GM21529 (cell line): ENCODE measurements around the gene ATP5PB.

Experiments used
- ATAC-seq: cut with Tn5 transposase; IDR thresholded peaks from one replicate; pipeline ENCODE4 v1.9.1; 2021; ENCODE audit not compliant: unreplicated experiment

The ATP5PB gene

DNA sequence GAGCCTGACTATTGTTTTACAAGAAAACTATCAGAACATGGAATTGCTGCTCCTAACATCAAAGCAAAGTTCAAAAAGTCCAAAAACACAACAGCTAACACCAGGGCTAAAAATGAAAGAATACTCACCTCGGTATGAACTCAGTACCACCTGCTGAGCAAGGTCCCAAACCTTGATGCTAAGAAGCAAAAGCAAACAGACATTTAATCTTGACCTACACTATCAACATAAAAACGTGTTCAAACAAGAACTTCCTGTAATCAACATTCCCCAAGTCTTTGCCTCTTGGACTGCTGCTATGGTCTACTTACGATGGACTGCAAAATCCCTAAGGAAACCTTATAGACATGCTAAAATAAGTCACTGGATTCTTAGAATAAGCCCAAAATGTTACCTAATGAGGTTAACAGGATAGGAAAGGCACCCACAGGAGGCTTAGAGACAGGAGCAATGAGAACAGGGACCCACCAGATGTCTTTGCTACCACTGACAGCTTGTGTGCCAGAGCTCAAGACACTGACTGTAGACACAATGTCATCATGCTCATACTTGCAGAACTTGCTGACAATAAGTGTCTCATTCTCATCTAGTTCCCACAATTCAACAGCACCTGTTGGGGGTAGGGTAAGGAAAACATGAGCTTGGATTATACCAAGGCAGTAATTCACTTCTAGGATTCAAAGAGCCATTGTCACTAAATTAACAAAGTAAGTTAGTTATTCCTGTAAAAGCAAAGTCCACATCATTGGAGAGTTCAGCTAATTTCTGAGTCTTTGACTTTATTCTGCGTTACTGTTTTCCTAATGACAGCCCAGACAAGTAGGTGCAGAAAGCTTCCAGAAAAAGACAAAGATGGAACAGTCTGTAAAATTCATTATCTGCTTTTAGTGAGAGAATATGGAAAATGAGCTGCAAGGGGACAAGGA lies 2.0 kb upstream of the ATP5PB start:
- no peak for ATAC-seq

DNA sequence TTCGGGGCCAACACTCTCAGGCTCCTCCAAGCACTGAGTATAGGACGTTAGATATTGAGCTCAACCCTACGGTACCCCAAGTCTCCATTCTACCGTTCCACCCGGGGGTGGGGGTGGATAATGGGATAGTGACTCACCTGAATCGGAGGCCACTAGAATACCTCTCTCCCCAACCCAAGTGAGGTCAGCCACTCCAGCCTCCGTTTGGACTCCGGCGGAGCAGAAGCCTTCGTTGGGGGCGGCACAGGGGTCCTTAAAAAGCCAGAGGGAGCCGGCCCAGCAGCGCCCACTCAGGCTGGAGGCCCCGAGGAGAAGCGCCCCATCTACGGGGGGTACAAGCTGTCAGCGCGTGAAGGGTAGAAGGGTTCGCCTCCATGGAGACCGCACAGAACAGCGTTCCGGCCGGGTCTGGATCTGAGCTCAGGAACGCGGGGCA lies 764 bp upstream of the ATP5PB start:
- ATAC-seq = peak; percentile 27

DNA sequence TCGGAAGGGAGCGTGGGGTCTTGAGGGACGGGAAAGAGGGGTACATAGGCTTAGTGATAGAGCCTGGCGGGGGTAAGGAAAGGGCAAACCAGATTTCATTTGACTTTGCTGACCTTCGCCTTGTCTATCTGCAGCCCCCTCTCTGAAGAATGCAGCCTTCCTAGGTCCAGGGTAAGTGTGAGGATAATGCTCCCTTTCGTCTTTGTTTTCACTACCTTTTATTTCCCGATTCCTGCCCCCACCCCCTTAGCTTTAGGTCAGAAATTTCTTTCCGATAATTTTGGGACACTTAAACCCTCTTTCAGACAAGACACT lies 396 bp downstream of the ATP5PB start:
- no peak for ATAC-seq

DNA sequence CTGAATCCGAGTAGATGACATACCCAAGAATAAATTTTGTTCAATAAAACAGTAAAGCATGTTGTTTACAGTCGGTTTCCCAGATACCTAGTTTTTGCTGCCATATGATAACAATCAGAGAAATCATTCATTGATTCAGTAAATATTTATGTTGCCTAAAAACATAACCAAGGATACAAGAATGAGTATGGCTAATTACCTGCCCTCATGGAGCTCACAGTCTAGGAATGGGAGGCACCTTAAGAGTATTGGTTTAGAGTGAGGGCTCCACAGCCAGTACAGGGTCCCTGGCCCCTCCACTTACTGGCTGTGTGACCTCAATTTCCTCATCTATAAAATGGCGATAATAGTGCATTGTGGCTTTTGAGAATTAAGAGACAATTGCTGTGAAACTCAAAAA lies 921 bp downstream of the ATP5PB start:
- no peak for ATAC-seq

DNA sequence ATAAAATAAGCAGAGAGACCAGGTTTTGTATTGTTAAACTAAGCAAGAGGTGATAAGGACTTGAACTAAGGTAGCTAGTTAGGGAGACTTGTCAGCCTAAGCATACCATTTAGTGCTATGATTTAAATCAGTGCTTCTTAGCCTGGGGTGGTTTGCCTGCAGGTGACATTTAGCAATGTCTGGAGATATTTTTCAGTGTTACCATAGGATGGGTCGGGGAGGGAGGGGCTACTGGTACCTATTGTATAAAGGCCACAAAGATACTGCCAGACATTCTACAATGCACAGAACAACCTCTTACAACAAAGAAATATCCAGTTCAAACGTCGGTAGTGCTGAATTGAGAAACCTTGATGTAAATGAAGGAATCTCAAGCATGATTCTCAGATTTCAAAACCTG lies 3.3 kb downstream of the ATP5PB start:
- ATAC-seq = no peak

DNA sequence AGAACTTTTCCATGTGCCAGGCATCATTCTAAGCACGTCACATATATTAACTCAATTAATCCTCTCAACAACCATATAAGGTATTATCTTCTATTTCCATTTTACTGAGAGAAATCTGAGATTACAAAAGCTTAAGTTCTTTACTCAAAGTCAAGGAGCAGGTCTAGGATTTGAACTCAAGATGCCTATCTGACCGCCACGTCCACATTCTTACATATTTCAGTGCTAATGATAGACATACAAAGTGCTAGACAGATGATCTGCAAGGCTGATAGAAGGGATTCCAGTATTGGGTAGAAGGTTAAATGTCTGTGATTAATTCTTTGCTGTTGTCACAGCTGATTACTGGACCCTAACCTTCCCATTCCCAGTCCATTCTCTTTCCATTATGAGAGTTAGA lies 4.4 kb downstream of the ATP5PB start:
- no peak for ATAC-seq

DNA sequence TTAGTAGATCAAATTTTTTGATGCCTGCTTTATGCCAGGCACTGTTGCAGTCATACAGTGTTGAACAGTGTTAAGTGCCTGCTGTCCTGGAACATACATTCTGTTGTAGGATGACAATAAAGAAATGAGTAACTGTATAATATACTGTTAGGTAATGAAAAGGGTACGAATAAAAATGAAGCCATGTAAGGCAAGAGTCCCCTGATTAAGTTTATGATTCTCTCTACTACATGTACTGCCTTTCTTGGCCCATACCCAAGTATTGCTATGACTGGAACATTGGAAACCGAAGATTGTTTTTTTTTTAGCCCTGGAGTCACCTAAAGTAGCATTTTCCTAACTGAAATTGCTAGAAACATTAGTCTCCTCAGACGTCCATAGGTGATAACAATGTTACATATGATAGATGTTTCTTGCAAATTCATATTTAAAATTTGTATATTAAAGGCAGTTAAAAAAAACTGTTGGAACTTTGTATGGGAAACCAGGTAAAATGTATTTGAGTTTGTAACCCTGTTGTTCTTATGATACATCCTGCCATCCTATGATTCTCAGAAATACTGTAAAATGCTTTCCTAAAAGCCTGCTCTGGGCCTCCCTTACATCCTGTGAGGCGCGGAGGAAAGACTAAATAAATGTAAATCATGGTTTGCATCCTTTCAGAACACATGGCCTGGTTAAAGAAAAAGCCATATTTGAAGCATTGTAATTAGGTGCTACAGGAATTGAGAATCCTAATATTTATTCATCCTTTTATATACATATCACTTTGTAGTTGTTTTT lies 5.8 kb downstream of the ATP5PB start:
- peak; percentile 58 for ATAC-seq

DNA sequence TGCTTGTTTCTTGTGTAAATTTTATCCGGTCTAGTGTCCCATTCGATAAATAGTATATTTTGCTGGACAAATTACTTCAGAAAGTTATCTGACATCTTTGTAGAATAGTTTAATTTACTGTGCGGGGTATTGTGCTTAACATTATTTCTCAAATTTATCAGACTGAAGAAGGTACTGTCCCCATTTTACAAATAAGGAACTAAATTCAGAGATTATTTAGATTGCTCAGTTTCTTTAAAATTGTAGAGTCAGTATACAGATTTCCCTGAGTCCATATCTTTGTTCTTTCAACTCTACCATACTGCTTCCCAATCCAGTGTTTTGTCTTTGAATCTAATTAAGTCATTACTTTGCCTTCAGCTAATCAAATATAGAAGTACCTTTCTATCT lies 6.4 kb downstream of the ATP5PB start:
- no peak for ATAC-seq

DNA sequence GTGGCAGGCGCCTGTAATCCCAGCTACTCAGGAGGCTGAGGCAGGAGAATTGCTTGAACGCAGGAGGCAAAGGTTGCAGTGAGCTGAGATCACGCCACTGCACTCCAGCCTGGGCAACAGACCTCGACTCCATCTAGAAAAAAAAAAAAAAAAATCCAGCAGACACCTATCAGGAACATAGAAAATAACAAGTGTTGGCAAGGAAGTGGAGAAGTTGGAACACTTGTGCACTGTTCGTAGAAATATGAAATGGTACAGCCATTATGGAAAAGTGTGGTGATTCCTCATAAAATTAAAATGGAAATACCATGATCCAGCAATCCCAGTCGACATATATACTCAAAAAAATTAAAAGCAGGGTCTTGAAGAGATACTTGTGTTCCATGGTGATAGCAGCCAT lies 12.5 kb downstream of the ATP5PB start:
- ATAC-seq = no peak

DNA sequence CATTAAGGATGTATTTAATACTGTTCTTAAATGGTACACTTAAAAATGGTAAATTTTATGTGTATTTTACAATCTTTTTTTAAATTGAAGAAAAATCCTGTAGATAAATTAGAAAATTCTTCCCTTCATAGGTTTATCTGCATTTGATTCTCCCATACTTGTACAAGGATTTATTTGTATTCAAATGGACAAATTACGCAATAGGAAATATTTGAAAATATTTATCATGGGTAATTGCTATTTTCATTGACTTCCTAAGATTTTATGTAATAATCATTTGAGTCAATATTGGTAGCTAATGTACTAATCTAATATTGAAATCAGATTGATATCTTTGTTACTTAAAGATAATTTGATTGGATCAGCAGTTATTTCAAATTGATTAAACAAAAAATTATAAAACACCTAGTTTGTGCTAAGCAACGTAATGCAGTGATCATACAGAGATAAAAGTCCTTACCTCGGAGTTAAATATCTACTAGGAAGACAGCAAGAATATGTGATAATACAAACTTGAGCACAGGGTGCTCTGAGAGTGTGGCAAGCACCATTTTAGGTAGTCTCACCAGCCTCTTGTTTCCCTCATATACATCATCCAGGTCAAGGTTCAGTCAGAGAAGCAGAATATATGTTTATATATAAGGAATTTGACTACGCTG lies 13.2 kb downstream of the ATP5PB start:
- ATAC-seq = no peak

DNA sequence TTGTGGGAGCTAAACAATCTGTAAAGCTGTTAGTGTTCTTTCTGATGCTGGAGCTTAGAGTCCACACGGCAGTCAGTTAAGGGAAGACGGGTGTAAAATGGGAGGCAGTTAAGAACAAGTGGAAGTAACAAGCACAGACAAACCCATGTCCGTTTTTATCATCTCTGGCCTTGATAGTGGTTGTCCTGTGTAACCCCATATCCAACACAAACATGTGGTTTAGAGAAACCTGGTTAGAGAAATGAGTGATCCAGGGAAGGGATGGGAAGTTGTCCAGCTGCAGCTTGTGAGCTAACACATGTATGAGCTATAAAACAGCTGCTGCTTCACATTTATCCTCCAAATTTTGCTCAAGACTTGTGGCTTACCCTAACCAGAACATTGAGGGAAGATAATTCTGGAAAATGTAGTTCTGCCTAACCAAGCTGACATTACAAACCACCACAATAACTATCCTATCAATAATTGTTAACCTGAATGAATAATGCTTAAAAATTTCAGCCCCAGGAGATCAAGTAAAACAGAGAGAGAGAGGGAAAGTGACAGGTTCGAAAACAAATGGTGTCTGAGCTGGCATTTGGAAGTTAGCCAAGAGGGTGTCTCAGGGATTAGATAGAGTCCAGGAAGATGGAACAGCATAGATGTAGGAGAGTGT lies 13.9 kb downstream of the ATP5PB start:
- no peak for ATAC-seq

DNA sequence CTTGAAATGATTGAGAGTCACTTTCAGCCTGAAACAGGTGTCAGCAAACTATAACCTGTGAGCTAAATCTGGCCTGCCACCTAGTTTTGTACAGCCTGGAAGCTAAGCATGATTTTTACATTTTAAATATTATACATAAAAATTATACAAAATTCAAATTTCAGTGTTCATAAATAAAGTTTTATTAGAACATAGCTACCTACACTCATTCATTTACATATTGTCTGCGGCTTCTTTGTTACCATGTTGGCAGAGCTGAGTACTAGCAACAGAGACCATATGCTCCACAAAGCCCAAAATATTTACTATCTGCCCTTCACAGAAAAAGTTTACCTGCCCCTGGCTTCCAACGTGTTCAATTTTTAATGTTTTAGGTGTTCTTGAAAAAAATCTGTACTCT lies 16.5 kb downstream of the ATP5PB start:
- ATAC-seq = no peak

DNA sequence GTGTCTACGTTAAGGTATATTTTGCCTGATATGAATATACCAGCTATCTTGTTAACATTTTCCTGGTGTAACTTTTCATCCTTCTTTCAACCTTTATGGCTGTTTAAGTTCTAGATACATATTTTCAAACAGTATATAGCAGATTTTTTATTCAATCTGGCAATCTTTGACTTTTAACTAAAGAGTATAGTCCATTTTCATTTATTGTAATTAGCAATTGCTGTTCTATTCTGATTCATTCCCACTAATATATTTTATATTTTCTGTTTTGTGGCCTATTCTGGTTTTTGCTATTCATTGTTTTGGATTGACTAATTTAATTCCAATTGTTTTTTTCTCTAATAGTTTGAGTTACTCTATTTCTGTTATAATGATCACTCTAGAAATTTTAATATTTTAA lies 17.2 kb downstream of the ATP5PB start:
- ATAC-seq = no peak

DNA sequence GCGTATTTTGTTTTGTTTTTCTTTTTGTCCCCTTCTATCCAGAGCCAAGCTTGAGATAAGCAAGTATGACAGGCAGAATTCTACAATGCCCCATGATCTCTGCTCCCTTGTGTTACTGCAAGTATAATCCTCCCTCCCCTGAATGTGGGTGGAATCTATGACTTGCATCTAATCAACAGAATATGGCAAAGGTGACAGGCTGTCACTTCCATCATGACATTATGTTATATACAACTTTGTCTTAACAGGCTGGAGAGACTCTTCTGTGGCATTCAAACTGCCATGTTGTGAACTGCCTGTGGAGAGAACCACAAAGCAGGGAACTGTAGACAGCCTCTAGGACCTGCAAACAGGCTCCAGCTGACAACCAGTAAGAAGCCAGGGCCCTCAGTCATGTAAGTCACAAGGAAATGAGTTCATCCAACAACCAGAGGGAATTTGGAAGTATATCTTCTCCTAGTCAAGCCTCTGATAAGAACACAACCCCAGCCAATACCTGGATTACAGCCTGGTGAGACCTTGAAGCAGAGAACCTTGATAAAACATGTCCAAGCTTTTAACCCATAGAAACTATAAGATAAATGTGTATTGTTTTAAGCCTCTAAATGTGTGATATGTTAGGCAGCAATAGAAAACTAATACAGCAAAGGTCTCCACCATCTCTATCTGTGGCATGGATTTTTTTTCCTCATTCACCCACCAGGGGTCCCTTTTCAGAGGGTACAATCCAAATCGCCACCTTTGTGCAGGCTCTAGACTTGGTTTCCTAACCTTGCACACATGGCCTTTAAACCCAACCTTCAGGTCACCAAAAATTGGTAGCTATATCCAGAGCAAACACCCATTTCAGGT lies 18.8 kb downstream of the ATP5PB start:
- ATAC-seq = no peak

DNA sequence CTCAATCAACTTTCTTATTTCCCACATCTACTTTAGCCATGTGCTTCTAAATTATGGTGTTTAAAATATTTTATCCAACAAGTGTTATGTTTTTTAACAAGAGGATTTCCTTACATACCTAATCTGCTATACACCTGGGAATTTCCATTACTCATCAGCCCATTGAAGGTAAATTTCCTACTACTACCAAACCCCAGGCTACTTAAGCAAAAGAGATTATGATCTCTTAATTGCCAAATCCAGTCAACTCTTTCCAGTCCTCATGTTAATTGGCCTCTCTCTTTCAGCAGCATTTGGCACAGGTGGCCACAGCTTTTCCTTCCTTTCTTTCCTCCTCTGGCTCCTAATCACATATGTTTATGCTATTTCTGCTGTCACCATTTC lies 19.4 kb downstream of the ATP5PB start:
- ATAC-seq = no peak

DNA sequence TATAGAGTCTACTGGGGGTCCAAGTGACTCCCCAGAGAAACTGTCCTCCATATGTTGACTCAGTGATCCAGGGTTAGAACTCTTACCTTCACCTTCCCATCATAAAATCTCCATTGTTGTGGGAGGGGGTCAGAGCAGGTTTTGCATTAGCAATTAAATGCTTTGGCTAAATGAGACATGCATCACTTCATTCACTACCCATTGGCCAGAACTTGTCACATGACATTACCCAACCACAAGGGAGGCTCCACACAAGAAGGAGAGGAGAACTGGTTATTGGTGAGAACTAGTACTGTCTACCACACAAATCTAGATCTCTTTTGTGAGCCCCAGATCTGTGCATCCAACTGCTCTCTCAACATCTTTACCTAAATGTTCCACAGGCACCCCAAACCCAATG lies 20.3 kb downstream of the ATP5PB start:
- no peak for ATAC-seq

DNA sequence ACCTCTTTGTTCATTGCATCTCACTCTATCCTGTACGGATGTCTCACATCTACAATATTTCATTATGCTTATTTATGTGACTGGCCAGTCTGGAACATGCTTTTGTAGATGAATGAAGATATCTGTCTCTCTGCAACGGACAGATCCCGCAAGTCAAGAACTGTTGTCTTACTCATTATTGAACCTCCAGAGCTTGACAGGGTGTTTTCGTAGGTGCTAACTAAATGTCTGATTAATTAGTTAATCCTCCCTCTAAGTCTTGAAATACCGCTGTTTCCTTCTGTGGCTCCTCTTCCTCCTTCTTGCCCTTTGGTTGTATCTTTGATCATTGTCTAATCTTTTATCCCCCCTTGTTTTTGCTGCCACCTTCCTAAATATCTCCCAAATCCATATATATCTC lies 21.3 kb downstream of the ATP5PB start:
- ATAC-seq = no peak

DNA sequence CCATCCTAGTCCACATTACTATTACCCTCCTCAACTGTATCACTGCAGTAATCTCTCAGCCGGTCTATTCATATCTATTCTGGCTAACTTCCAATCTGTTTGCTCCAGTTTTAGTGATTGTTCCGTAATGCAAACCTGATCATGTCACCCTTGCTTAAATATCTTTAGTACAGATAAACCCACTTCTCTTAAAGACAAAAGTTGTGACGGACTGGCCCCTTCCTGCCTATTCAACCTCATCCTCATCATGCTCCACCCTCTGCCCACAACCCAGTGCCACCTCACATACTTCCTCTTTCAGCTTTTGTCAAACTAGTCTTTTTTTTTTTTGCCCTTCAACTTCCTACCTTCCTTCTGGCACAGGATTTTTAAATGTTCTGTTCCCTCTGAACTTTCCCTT lies 21.7 kb downstream of the ATP5PB start:
- peak; percentile 62 for ATAC-seq

DNA sequence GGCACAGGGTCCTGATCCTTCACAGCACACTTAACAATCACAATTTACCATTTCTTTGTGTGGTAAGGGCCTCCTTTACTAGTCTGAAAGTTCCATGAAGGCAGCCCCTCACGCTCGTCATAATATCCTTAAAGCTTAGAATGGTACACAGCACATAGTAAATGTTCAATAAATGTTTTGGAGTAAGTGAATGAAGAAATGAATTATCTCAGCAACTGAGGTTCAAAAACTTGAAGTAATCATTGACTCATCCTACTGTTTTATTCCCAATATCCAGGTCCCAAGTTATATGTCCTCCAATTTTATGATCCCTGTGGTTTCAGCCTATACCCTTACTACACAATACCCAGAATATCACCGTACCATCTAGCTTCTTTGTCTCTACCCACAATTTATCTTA lies 22.3 kb downstream of the ATP5PB start:
- ATAC-seq = no peak

DNA sequence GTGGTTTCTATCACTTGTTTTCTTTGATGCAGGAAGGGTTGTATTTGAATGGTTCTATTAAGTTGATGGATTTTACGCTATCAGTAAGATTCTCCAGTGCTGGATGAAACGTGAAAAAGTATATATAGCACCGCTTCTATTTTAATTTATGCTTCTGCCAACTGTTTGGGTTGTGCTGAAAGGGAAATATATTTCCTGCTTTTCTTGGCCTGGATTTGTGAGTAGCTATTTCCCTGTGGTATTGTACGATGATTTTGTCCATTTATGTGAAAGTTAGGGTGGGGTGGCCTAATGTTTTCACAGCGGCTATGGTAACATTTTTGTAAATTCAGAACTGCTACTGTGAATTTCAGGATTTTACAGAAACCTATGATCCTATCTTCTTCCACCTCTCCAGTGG lies 24.8 kb downstream of the ATP5PB start:
- ATAC-seq = no peak

DNA sequence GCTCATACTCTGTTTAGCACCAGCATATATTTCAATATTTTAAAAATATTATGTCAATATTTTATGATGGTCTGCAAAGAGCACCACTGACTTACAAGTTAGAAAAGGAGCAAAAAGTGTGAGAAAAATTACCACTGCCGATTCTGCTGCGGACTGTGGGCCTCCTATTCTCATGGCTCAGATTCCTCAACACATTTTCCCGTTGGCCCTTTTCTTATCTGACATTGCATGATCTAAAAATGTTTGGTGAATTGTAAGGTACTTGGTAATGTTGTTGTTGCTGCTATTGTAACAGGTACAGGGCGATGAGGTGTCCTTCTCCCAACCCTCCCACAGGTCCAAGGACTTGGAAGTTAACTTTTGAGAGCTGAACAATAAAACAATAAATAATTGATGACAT lies 25.3 kb downstream of the ATP5PB start:
- no peak for ATAC-seq
